ENCODE results near the gene VWA8.

DNA sequence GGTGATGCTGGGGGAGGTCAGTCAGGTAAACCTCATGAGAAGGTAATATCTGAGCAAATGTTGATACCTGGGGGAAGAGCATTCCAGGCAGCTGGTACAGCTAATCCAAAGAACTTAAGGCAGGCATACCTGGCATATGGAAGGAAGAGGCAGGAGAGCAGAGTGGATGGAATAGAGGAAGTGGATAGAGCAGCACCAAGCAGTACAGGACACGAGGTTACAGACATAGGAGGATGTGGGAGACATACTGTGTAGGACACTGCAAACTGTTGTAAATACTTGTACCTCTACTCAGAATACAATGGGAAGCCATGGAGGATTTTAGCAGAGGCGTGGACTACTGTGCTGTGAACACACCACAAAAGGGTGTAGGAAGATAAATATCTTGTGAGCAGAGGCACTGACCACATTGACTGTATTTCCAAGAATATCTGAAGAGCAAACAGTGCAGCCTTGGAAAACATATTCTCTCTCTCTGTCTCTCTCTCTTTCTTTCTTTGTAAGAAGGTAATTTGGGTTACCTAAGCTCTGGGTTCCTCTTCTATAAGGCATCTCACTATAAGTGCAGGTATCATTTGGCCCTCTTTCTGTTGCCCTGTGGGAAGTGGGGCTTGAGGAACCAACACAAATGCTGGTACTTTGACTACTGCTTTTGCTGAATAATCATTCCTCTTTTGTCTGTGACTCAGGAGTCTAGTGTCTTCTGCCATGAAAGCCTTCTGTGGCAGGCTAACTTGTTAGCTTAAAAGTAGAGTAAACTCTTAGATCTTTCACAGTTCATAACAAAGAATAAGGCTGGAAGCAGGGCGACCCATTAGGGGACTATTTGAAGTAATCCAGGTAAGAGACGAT, 238.0 kb downstream of the VWA8 start:
- TF ChIP-seq, protein P1, sequence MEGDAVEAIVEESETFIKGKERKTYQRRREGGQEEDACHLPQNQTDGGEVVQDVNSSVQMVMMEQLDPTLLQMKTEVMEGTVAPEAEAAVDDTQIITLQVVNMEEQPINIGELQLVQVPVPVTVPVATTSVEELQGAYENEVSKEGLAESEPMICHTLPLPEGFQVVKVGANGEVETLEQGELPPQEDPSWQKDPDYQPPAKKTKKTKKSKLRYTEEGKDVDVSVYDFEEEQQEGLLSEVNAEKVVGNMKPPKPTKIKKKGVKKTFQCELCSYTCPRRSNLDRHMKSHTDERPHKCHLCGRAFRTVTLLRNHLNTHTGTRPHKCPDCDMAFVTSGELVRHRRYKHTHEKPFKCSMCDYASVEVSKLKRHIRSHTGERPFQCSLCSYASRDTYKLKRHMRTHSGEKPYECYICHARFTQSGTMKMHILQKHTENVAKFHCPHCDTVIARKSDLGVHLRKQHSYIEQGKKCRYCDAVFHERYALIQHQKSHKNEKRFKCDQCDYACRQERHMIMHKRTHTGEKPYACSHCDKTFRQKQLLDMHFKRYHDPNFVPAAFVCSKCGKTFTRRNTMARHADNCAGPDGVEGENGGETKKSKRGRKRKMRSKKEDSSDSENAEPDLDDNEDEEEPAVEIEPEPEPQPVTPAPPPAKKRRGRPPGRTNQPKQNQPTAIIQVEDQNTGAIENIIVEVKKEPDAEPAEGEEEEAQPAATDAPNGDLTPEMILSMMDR (IDR thresholded peaks at IDR 0.05; ENCODE audit: low read depth, low read length, missing input control): no peak
- no peak for TF ChIP-seq SP1 (IDR thresholded peaks at IDR 0.05)
- no peak for TF ChIP-seq YY1 (IDR thresholded peaks at IDR 0.05)
- no peak for TF ChIP-seq RXRA (IDR thresholded peaks at IDR 0.05)
- TF ChIP-seq, protein P2, sequence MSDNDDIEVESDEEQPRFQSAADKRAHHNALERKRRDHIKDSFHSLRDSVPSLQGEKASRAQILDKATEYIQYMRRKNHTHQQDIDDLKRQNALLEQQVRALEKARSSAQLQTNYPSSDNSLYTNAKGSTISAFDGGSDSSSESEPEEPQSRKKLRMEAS (IDR thresholded peaks at IDR 0.05): no peak
- TF ChIP-seq GABPA (IDR thresholded peaks at IDR 0.05 in 1 of 2, conservative IDR thresholded peaks at IDR 0.05 in 1 of 2): no peak
- TF ChIP-seq, protein P3, sequence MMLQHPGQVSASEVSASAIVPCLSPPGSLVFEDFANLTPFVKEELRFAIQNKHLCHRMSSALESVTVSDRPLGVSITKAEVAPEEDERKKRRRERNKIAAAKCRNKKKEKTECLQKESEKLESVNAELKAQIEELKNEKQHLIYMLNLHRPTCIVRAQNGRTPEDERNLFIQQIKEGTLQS (IDR thresholded peaks at IDR 0.05): no peak
- TF ChIP-seq JUND (IDR thresholded peaks at IDR 0.05): no peak
- TF ChIP-seq HNF4G (IDR thresholded peaks at IDR 0.05): no peak
